H1 (cell line): ENCODE data around the gene CTNS. TPM values are rescaled to one million over a fixed set of nuclear protein-coding genes. Genes with fewer than 3 reads are reported as not detected.

Source experiments
- CREB1 ChIP-seq: IDR thresholded peaks from 2 replicates; pipeline ENCODE4 v1.6.1; 2012; ENCODE audit warnings: inconsistent platforms
- CTBP2 ChIP-seq: IDR thresholded peaks from 2 replicates; pipeline ENCODE4 v1.7.0; 2011; ENCODE audit warnings: borderline replicate concordance, mild to moderate bottlenecking, moderate library complexity, mixed read lengths, low read length; ENCODE audit not compliant: insufficient read depth, insufficient read length
- GTF2F1 ChIP-seq: IDR thresholded peaks from 2 replicates; pipeline ENCODE4 v1.6.1; 2012; ENCODE audit warnings: low read depth, low read length, improper control_type of control experiment, borderline replicate concordance
- KDM1A ChIP-seq: fragments of 200-600, 300-600 bp; sonication (generic); IDR thresholded peaks from 2 replicates; pipeline ENCODE4 v1.7.1; 2016; ENCODE audit warnings: mild to moderate bottlenecking, low read length, borderline replicate concordance
- NRF1 ChIP-seq: IDR thresholded peaks from 2 replicates; pipeline ENCODE4 v1.6.1; 2011; ENCODE audit warnings: mild to moderate bottlenecking, low read depth, low read length, improper control_type of control experiment
- POLR2AphosphoS5 ChIP-seq: IDR thresholded peaks from 2 replicates; pipeline ENCODE4 v1.6.1; 2011; ENCODE audit warnings: low read depth, low read length
- SAP30 ChIP-seq: fragments of 300-600 bp; sonication (generic); IDR thresholded peaks from 2 replicates; pipeline ENCODE4 v1.7.1; 2012; ENCODE audit warnings: low read length, moderate library complexity, mild to moderate bottlenecking, inconsistent platforms; ENCODE audit not compliant: insufficient read depth, insufficient replicate concordance
- SP2 ChIP-seq: IDR thresholded peaks from 2 replicates; pipeline ENCODE4 v1.6.1; 2012; ENCODE audit warnings: mild to moderate bottlenecking, low read length, inconsistent platforms
- TAF7 ChIP-seq: optimal IDR thresholded peaks from 2 replicates; pipeline ENCODE3; 2011; ENCODE audit warnings: low read depth, mild to moderate bottlenecking, inconsistent platforms, low read length, moderate library complexity, borderline replicate concordance
- polyA plus RNA-seq, 7 experiments: library from polyadenylated mRNA; depleted of rRNA in 3 of 7; stranded (reverse) in 5 of 7; unstranded in 2 of 7; fragments of >200 nt in 5 of 7; fragments of 200-250 nt in 2 of 7; gene quantifications; 1 replicate in 5 of 7; 2 replicates in 1 of 7; 4 replicates in 1 of 7; pipeline versions ENCODE4 v1.2.1 to v1.2.3, GENCODE V29; 2011 to 2013; ENCODE audit warnings: missing spikeins in 2 of 7, mixed read lengths in 2 of 7
- total RNA-seq: library from RNA; stranded (reverse); fragmentation: NEBNext Ultra II Directional; extraction: Animal tissue kit (Norgen Biotek cat#: 25700); gene quantifications from 2 replicates; pipeline ENCODE4 v1.2.1, GENCODE V29; 2021
- TF ChIP-seq, protein P1 (sequence below): IDR thresholded peaks from 2 replicates; pipeline ENCODE4 v1.6.1; 2011; ENCODE audit warnings: low read length, improper control_type of control experiment

CTNS gene
- total and polyA plus RNA-seq, 2 of the 8 experiments (the other 6 are each of a cell fraction or from before 2014, with no cell fraction given): 11.6 to 12.9 TPM

DNA sequence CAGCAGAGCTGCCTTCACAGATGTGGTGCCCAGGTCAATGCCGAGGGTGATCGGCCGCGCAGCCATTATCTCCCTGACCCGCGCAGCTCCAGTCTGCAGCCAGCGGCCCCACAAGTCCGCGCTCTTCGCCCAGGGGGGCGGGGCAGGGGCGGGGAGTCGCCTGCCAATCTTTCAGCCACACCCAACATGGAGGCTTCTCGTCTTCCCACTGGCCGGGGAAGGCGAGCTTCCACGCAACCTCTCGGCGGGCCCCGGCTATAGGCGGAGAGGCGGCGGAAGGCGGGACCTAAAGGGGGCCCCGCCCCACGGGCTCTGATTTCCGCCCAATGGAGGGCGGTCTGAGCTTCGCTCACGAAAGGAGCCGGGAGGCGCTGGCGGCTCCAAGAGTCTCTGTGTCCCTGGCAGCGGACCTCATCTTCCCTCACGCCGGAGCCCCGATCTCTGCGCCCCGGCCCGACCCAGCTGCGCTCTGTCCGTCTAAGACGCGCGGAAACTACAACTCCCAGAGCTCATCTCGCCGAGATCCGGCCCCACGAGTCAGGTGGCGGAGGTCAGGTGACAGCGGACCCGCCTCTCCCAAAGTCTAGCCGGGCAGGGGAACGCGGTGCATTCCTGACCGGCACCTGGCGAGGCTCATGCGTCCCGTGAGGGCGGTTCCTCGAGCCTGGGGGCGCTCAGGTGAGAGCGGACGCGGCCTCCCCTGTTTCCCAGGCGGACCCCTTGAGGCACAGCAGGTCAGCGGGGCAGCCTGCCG lies at the start of gene CTNS, which contains the start of gene SHPK (continued):
- peak; percentile 68 for TF ChIP-seq TAF7
- TF ChIP-seq NRF1: peak; percentile 33
- TF ChIP-seq KDM1A: no peak
- TF ChIP-seq CREB1: peak; percentile 28
- peak; percentile 65 for TF ChIP-seq SAP30
- TF ChIP-seq, protein P1, sequence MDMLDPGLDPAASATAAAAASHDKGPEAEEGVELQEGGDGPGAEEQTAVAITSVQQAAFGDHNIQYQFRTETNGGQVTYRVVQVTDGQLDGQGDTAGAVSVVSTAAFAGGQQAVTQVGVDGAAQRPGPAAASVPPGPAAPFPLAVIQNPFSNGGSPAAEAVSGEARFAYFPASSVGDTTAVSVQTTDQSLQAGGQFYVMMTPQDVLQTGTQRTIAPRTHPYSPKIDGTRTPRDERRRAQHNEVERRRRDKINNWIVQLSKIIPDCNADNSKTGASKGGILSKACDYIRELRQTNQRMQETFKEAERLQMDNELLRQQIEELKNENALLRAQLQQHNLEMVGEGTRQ: peak; percentile 99
- TF ChIP-seq POLR2AphosphoS5: peak; percentile 80; the same call in 1 of the 2 replicates
- TF ChIP-seq SP2: peak; percentile 16; the same call in 1 of the 2 replicates
- no peak for TF ChIP-seq CTBP2
- 0 out of 2 replicates have a peak, but pooled peaks have one; percentile 19 for TF ChIP-seq GTF2F1
